Measurements from ENCODE around the gene NPW.

DNA sequence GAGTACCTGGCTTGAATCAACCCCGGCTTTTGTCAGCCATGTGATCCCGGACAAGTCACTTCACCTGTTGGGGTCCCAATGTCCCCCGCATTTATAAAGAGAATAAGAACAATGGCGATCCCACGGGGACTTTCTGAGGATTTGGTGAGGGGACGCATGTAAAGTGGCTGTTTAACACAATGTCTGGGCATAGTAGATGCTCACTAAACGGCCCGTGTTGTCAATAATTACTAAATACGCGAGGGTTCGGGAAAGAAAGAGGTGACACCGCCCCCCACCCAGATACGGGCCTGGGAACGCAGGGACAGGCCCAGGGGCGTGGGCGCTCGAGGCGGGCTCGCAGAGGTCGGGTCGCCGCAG lies 28.0 kb upstream of the NPW start:
- no peak for TF ChIP-seq CTCF (IDR thresholded peaks at IDR 0.05)
- TF ChIP-seq ZFX (IDR thresholded peaks at IDR 0.05; ENCODE audit: borderline replicate concordance): no peak
